Calu3 (cell line): Measurements from ENCODE around the gene SMIM41. TPM values are rescaled to one million over a fixed set of nuclear protein-coding genes. Genes with fewer than 3 reads are reported as not detected.
A peak's percentile ranks its signal among the peaks of the same experiment; 100 is the strongest.

Source experiments
- BruUV-seq: library from RNA; stranded (reverse); fragments of 400-500 nt; replicated peaks from 2 replicates; lab custom pipeline; 2021; lab: Mats Ljungman, UMichigan
- CTCF ChIA-PET: fragments of 300-600 bp; sonication (Branson Sonifier 250); formaldehyde crosslinking; loops from one replicate; lab custom pipeline; 2022; ENCODE audit warnings: antibody characterized with exemption; lab: Charles Lee
- DNase-seq: peaks from one replicate; pipeline ENCODE4 v3.0.0; 2022
- H3K27ac Mint-ChIP-seq: one replicate; pipeline ENCODE4 v1.8.0; 2022; ENCODE audit warnings: mixed read lengths; ENCODE audit not compliant: unreplicated experiment
- H3K27me3 Mint-ChIP-seq: one replicate; pipeline ENCODE4 v1.8.0; 2022; ENCODE audit warnings: mixed read lengths; ENCODE audit not compliant: unreplicated experiment
- H3K36me3 Mint-ChIP-seq: one replicate; pipeline ENCODE4 v1.8.0; 2022; ENCODE audit warnings: mild to moderate bottlenecking, moderate library complexity, mixed read lengths; ENCODE audit not compliant: insufficient read depth, unreplicated experiment
- H3K4me1 Mint-ChIP-seq: one replicate; pipeline ENCODE4 v1.8.0; 2022; ENCODE audit warnings: mild to moderate bottlenecking, low read depth, mixed read lengths; ENCODE audit not compliant: unreplicated experiment
- H3K4me3 Mint-ChIP-seq: one replicate; pipeline ENCODE4 v1.8.0; 2022; ENCODE audit warnings: mild to moderate bottlenecking, low read depth, moderate library complexity, mixed read lengths; ENCODE audit not compliant: unreplicated experiment
- H3K9me3 Mint-ChIP-seq: one replicate; pipeline ENCODE4 v1.8.0; 2022; ENCODE audit warnings: low read depth, mixed read lengths; ENCODE audit not compliant: unreplicated experiment
- CTCF ChIP-seq: fragments of 200-600 bp; IDR thresholded peaks from one replicate; pipeline ENCODE4 v1.8.0; 2022; ENCODE audit warnings: antibody characterized with exemption; ENCODE audit not compliant: unreplicated experiment
- intact Hi-C: fragments of 100-400 bp; cut with micrococcal nuclease; formaldehyde crosslinking; loops from one replicate; pipeline ENCODE4 v1.10.0; 2022; ENCODE audit not compliant: unreplicated experiment
- total RNA-seq: library from RNA; stranded (reverse); gene quantifications from 2 replicates; pipeline ENCODE4 v1.2.3, GENCODE V29; 2022

SMIM41 gene
- total RNA-seq, 1 experiment from 2014 or later: not detected

- no peaks in the 10 kb centered on the region for H3K9me3 Mint-ChIP-seq
- no peak for DNase-seq
- peaks cover 62% of the 10 kb centered on the region for H3K4me1 Mint-ChIP-seq
- TF ChIP-seq CTCF: no peak
- peak overlapping the region; percentile 54 for H3K27ac Mint-ChIP-seq
- no peaks in the 10 kb centered on the region for H3K27me3 Mint-ChIP-seq
- CTCF ChIA-PET: interaction anchor here (0.6 to 0.9 kb wide), 2 partner anchors 693 to 727 kb away, joined by 3 to 4 read pairs; no protein-coding TSS in a partner anchor
- intact Hi-C loops: no loop called here
- BruUV-seq: no TSS peak
- peaks cover 25% of the 10 kb centered on the region for H3K36me3 Mint-ChIP-seq
- no peak overlapping the region for H3K4me3 Mint-ChIP-seq
Measured at GRCh38 chr12:52152905-52153317, 73.4 kb downstream of the SMIM41 start.

- H3K27me3 Mint-ChIP-seq: no peaks in the 10 kb centered on the region
- CTCF ChIA-PET: interaction anchor here (0.5 to 0.9 kb wide), 4 partner anchors 17 to 840 kb away, joined by 3 to 4 read pairs (median 3); no protein-coding TSS in a partner anchor
- intact Hi-C loops: no loop called here
- no peak overlapping the region for H3K4me3 Mint-ChIP-seq
- no peak for TF ChIP-seq CTCF
- H3K9me3 Mint-ChIP-seq: peaks cover 3% of the 10 kb centered on the region
- peaks cover 59% of the 10 kb centered on the region for H3K4me1 Mint-ChIP-seq
- peak overlapping the region; percentile 39 for H3K27ac Mint-ChIP-seq
- H3K36me3 Mint-ChIP-seq: peaks cover 8% of the 10 kb centered on the region
- no TSS peak for BruUV-seq
- peak; percentile 47 for DNase-seq
Measured at GRCh38 chr12:52155048-52155868, 75.8 kb downstream of the SMIM41 start.

GRCh38 chr12:52156311-52156710 is 76.8 kb downstream of the SMIM41 start:
- CTCF ChIA-PET: interaction anchor here (0.8 to 1.5 kb wide), 3 partner anchors 9 to 172 kb away, joined by 3 to 8 read pairs (median 5); no protein-coding TSS in a partner anchor
- no TSS peak for BruUV-seq
- Mint-ChIP-seq H3K27me3 (no peaks in the 10 kb centered on the region), H3K36me3 (peaks cover 7% of the 10 kb centered on the region), H3K27ac (no peak overlapping the region), H3K4me3 (no peak overlapping the region), H3K4me1 (peaks cover 55% of the 10 kb centered on the region), H3K9me3 (peaks cover 3% of the 10 kb centered on the region)
- intact Hi-C loops: loop anchor here (2.0 kb wide), 1 partner anchor 170 kb away; no protein-coding TSS in a partner anchor
- no peak for TF ChIP-seq CTCF
- DNase-seq: no peak

- BruUV-seq: no TSS peak
- H3K27me3 Mint-ChIP-seq: no peaks in the 10 kb centered on the region
- peak; percentile 84 for DNase-seq
- no peak overlapping the region for H3K27ac Mint-ChIP-seq
- peaks cover 3% of the 10 kb centered on the region for H3K9me3 Mint-ChIP-seq
- CTCF ChIA-PET: interaction anchor here (0.8 to 1.5 kb wide), 4 partner anchors 10 to 189 kb away, joined by 3 to 8 read pairs (median 4); no protein-coding TSS in a partner anchor
- no peak overlapping the region for H3K4me3 Mint-ChIP-seq
- peaks cover under 1% of the 10 kb centered on the region for H3K36me3 Mint-ChIP-seq
- peak; percentile 80 for TF ChIP-seq CTCF
- intact Hi-C loops: loop anchor here (2.0 kb wide), 1 partner anchor 170 kb away; no protein-coding TSS in a partner anchor
- peaks cover 55% of the 10 kb centered on the region for H3K4me1 Mint-ChIP-seq
Measured at GRCh38 chr12:52156757-52157565, 77.5 kb downstream of the SMIM41 start.
